GM23338 (cell line): ENCODE data around the gene SCYGR4. TPM values are rescaled to one million over a fixed set of nuclear protein-coding genes. Genes with fewer than 3 reads are reported as not detected.

Source experiments
- ATAC-seq: fragments of 200-7000 bp; cut with Tn5 transposase; 3 replicates; pipeline ENCODE4 v1.9.1; 2020
- DNase-seq: peaks from one replicate; pipeline ENCODE4 v3.0.0-alpha.2; 2015; ENCODE audit warnings: low spot score
- H2AFZ ChIP-seq: fragments of 200-600 bp; sonication (generic); 2 replicates; pipeline ENCODE4 v1.8.0; 2016; ENCODE audit warnings: antibody characterized with exemption, mild to moderate bottlenecking, moderate library complexity
- H3F3A ChIP-seq: fragments of 200-600 bp; sonication (generic); replicated peaks from 2 replicates; pipeline ENCODE4 v1.8.0; 2017; ENCODE audit warnings: antibody characterized with exemption, mixed run types, low read depth
- H3K27ac ChIP-seq: fragments of 200-600 bp; sonication (generic); 2 replicates; pipeline ENCODE4 v1.6.1; 2016; ENCODE audit warnings: low read depth
- H3K27me3 ChIP-seq: fragments of 200-600 bp; sonication (generic); 2 replicates; pipeline ENCODE4 v1.8.0; 2016; ENCODE audit warnings: mild to moderate bottlenecking, mixed run types, moderate library complexity; ENCODE audit not compliant: insufficient read depth
- H3K36me3 ChIP-seq: fragments of 200-600 bp; sonication (generic); 2 replicates; pipeline ENCODE4 v1.8.0; 2016; ENCODE audit warnings: mild to moderate bottlenecking; ENCODE audit not compliant: insufficient read depth
- H3K4me1 ChIP-seq: fragments of 200-600 bp; sonication (generic); 2 replicates; pipeline ENCODE4 v1.8.0; 2016; ENCODE audit warnings: mild to moderate bottlenecking, moderate library complexity; ENCODE audit not compliant: insufficient read depth
- H3K4me2 ChIP-seq: fragments of 200-600 bp; sonication (generic); 2 replicates; pipeline ENCODE4 v1.7.1; 2017; ENCODE audit warnings: mixed run types
- H3K4me3 ChIP-seq: fragments of 200-600 bp; sonication (generic); 2 replicates; pipeline ENCODE4 v1.6.1; 2016; ENCODE audit warnings: mixed run types
- H3K79me2 ChIP-seq: fragments of 200-600 bp; sonication (generic); replicated peaks from 2 replicates; pipeline ENCODE4 v1.8.0; 2017; ENCODE audit warnings: mild to moderate bottlenecking; ENCODE audit not compliant: insufficient read depth
- H3K9me2 ChIP-seq: fragments of 200-600 bp; sonication (generic); 2 replicates; pipeline ENCODE4 v1.8.0; 2017; ENCODE audit not compliant: insufficient read depth
- H4K20me1 ChIP-seq: fragments of 200-600 bp; sonication (generic); replicated peaks from 2 replicates; pipeline ENCODE4 v1.8.0; 2017; ENCODE audit warnings: mild to moderate bottlenecking; ENCODE audit not compliant: insufficient read depth
- H3K27ac Mint-ChIP-seq: 2 replicates; pipeline ENCODE4 v1.8.0; 2020; ENCODE audit warnings: inconsistent platforms, mild to moderate bottlenecking, moderate library complexity, mixed read lengths
- H3K27me3 Mint-ChIP-seq: 3 replicates; pipeline ENCODE4 v1.8.0; 2022; ENCODE audit warnings: low read depth, mild to moderate bottlenecking, moderate library complexity, mixed read lengths, inconsistent platforms; ENCODE audit not compliant: insufficient read depth, poor library complexity
- H3K36me3 Mint-ChIP-seq: 3 replicates; pipeline ENCODE4 v1.8.0; 2021; ENCODE audit warnings: low read depth, mild to moderate bottlenecking, inconsistent platforms, moderate library complexity, mixed read lengths
- H3K4me1 Mint-ChIP-seq: 3 replicates; pipeline ENCODE4 v1.8.0; 2020; ENCODE audit warnings: mild to moderate bottlenecking, inconsistent platforms, mixed read lengths
- H3K4me3 Mint-ChIP-seq: 3 replicates; pipeline ENCODE4 v1.8.0; 2021; ENCODE audit warnings: moderate library complexity, mild to moderate bottlenecking, inconsistent platforms, mixed read lengths
- H3K9me3 Mint-ChIP-seq: 3 replicates; pipeline ENCODE4 v1.8.0; 2020; ENCODE audit warnings: moderate library complexity, mild to moderate bottlenecking, inconsistent platforms, mixed read lengths
- CREB1 ChIP-seq: fragments of 250-450 bp; sonication (Bioruptor Pico); IDR thresholded peaks from 2 replicates; pipeline ENCODE4 v1.5.0; 2020; ENCODE audit warnings: low read depth, mild to moderate bottlenecking, moderate library complexity
- CTCF ChIP-seq, 2 experiments: fragments of 200-600 bp in 1 of 2; sonication (generic) in 1 of 2; conservative IDR thresholded peaks; 2 replicates each; pipeline versions ENCODE4 v1.5.1 to v1.6.1; 2016 to 2017; ENCODE audit warnings: antibody characterized with exemption in 2 of 2, low read depth in 2 of 2, mild to moderate bottlenecking in 2 of 2, moderate library complexity in 1 of 2
- EZH2 ChIP-seq: fragments of 200-600 bp; sonication (generic); IDR thresholded peaks from one replicate; pipeline ENCODE4 v1.8.0; 2017; ENCODE audit warnings: antibody characterized with exemption, mild to moderate bottlenecking, low read depth; ENCODE audit not compliant: unreplicated experiment
- EZH2phosphoT487 ChIP-seq: fragments of 200-600 bp; sonication (generic); IDR thresholded peaks from one replicate; pipeline ENCODE4 v1.8.1; 2018; ENCODE audit warnings: antibody characterized with exemption; ENCODE audit not compliant: unreplicated experiment
- JUNB ChIP-seq: IDR thresholded peaks from one replicate; pipeline ENCODE4 v1.6.1; 2016; ENCODE audit warnings: antibody characterized with exemption; ENCODE audit not compliant: unreplicated experiment
- NANOG ChIP-seq: IDR thresholded peaks from 2 replicates; pipeline ENCODE4 v1.6.1; 2016; ENCODE audit warnings: antibody characterized with exemption, borderline replicate concordance
- POLR2AphosphoS5 ChIP-seq: IDR thresholded peaks from 2 replicates; pipeline ENCODE4 v1.6.1; 2016; ENCODE audit warnings: antibody characterized with exemption, low read depth
- STAT1 ChIP-seq: IDR thresholded peaks from one replicate; pipeline ENCODE4 v1.6.1; 2016; ENCODE audit warnings: antibody characterized with exemption; ENCODE audit not compliant: unreplicated experiment
- ZNF114 ChIP-seq: fragments of 250-450 bp; sonication (Bioruptor Pico); IDR thresholded peaks from 2 replicates; pipeline ENCODE4 v1.5.0; 2020; ENCODE audit warnings: mild to moderate bottlenecking, moderate library complexity
- ZNF331 ChIP-seq: fragments of 250-450 bp; sonication (Bioruptor Pico); IDR thresholded peaks from 2 replicates; pipeline ENCODE4 v1.5.0; 2020; ENCODE audit warnings: low read depth, mild to moderate bottlenecking, moderate library complexity
- ZNF462 ChIP-seq: fragments of 250-450 bp; sonication (Bioruptor Pico); IDR thresholded peaks from 2 replicates; pipeline ENCODE4 v1.5.0; 2020; ENCODE audit warnings: mild to moderate bottlenecking, moderate library complexity
- polyA plus RNA-seq: library from polyadenylated mRNA; unstranded; fragments of >200 nt; fragmentation: Nextera tagmentation; extraction: Ambion mirVana; gene quantifications from 2 replicates; pipeline ENCODE4 v1.2.1, GENCODE V29; 2016
- total RNA-seq: library from RNA; depleted of rRNA; stranded (reverse); fragments of >200 nt; shearing (Covaris generic); gene quantifications from 2 replicates; pipeline ENCODE4 v1.2.3, GENCODE V29; 2014
- TF ChIP-seq, protein P1 (sequence below): IDR thresholded peaks from 2 replicates; pipeline ENCODE4 v1.6.1; 2016; ENCODE audit warnings: antibody characterized with exemption
- TF ChIP-seq, protein P2 (sequence below): IDR thresholded peaks from one replicate; pipeline ENCODE4 v1.6.1; 2018; ENCODE audit warnings: antibody characterized with exemption; ENCODE audit not compliant: unreplicated experiment

Gene SCYGR4
- total and polyA plus RNA-seq, 2 experiments from 2014 or later = not detected

GRCh38 chr2:227568852-227569169 lies 48.5 kb upstream of the SCYGR4 start:
- H3K27me3 ChIP-seq = no peaks in the 10 kb centered on the region
- DNase-seq = no peak
- H3K4me2 ChIP-seq = no peak overlapping the region
- no peaks in the 10 kb centered on the region for H3F3A ChIP-seq
- no peak for ATAC-seq
- no peaks in the 10 kb centered on the region for H3K36me3 ChIP-seq
- no peaks in the 10 kb centered on the region for H4K20me1 ChIP-seq
- peaks cover 12% of the 10 kb centered on the region; the same call in 1 of the 2 replicates for H3K4me1 ChIP-seq
- H2AFZ ChIP-seq = no peak overlapping the region
- Mint-ChIP-seq H3K4me1 (peaks cover 23% of the 10 kb centered on the region; the same call in 2 of the 3 replicates), H3K9me3 (no peaks in the 10 kb centered on the region), H3K36me3 (no peaks in the 10 kb centered on the region), H3K4me3 (no peak overlapping the region), H3K27ac (no peak overlapping the region), H3K27me3 (no peaks in the 10 kb centered on the region)
- H3K79me2 ChIP-seq = no peaks in the 10 kb centered on the region
- H3K27ac ChIP-seq = no peak overlapping the region
- H3K4me3 ChIP-seq = no peak overlapping the region
- TF ChIP-seq JUNB (no peak), ZNF114 (CRISPR knock-in tag) (no peak), ZNF462 (CRISPR knock-in tag) (no peak), EZH2 (no peak), ZNF331 (no peak), POLR2AphosphoS5 (no peak), CTCF (conservative IDR thresholded peaks at IDR 0.05; ENCODE audit: low read depth in 2 of 2) (no peak), STAT1 (no peak), EZH2phosphoT487 (no peak), NANOG (no peak), CREB1 (no peak)
- TF ChIP-seq, protein P1, sequence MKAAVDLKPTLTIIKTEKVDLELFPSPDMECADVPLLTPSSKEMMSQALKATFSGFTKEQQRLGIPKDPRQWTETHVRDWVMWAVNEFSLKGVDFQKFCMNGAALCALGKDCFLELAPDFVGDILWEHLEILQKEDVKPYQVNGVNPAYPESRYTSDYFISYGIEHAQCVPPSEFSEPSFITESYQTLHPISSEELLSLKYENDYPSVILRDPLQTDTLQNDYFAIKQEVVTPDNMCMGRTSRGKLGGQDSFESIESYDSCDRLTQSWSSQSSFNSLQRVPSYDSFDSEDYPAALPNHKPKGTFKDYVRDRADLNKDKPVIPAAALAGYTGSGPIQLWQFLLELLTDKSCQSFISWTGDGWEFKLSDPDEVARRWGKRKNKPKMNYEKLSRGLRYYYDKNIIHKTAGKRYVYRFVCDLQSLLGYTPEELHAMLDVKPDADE = no peak
- TF ChIP-seq, protein P2, sequence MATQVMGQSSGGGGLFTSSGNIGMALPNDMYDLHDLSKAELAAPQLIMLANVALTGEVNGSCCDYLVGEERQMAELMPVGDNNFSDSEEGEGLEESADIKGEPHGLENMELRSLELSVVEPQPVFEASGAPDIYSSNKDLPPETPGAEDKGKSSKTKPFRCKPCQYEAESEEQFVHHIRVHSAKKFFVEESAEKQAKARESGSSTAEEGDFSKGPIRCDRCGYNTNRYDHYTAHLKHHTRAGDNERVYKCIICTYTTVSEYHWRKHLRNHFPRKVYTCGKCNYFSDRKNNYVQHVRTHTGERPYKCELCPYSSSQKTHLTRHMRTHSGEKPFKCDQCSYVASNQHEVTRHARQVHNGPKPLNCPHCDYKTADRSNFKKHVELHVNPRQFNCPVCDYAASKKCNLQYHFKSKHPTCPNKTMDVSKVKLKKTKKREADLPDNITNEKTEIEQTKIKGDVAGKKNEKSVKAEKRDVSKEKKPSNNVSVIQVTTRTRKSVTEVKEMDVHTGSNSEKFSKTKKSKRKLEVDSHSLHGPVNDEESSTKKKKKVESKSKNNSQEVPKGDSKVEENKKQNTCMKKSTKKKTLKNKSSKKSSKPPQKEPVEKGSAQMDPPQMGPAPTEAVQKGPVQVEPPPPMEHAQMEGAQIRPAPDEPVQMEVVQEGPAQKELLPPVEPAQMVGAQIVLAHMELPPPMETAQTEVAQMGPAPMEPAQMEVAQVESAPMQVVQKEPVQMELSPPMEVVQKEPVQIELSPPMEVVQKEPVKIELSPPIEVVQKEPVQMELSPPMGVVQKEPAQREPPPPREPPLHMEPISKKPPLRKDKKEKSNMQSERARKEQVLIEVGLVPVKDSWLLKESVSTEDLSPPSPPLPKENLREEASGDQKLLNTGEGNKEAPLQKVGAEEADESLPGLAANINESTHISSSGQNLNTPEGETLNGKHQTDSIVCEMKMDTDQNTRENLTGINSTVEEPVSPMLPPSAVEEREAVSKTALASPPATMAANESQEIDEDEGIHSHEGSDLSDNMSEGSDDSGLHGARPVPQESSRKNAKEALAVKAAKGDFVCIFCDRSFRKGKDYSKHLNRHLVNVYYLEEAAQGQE = no peak
- H3K9me2 ChIP-seq = no peaks in the 10 kb centered on the region
